Measurements from ENCODE around the gene SULT2A1. TPM values are rescaled to one million over a fixed set of nuclear protein-coding genes. Genes with fewer than 3 reads are reported as not detected.

SULT2A1 gene
- total and polyA plus RNA-seq, 8 donors, result 0.41 TPM; not detected in 7

DNA sequence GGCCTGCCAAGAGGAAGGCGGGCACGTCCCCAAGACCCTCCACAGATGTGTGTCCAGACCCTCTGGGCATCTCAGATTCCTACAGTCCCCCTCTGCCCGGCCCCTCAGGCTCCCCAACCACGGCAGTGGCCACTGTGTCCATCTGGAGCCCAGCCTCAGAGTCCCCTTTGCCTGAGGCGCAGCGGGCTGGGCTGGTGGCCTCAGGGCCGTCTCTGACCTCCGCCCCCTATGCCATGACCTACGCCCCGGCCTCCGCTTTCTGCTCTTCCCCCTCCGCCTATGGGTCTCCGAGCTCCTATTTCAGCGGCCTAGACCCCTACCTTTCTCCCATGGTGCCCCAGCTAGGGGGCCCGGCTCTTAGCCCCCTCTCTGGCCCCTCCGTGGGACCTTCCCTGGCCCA, 46.7 kb downstream of the SULT2A1 start:
- intact Hi-C loops (cut with DNase I), result no loop called here
- no peaks in the 10 kb centered on the region for H3K36me3 ChIP-seq
- H3K4me3 ChIP-seq, result no peak overlapping the region
- H3K27ac ChIP-seq, result no peak overlapping the region
- WGBS, 2 donors, result 65 to 72% methylated on average over 16 of the region's 16 CpGs
- no peaks in the 10 kb centered on the region for H3K9me3 ChIP-seq
- ATAC-seq (no peak), FAIRE-seq (no peak), DNase-seq (no peak)
- H3K4me1 ChIP-seq, result no peaks in the 10 kb centered on the region
- H3K27me3 ChIP-seq, result peaks cover 0 to 3% (median 0%) of the 10 kb centered on the region in 4 donors
- TF ChIP-seq, protein P1, sequence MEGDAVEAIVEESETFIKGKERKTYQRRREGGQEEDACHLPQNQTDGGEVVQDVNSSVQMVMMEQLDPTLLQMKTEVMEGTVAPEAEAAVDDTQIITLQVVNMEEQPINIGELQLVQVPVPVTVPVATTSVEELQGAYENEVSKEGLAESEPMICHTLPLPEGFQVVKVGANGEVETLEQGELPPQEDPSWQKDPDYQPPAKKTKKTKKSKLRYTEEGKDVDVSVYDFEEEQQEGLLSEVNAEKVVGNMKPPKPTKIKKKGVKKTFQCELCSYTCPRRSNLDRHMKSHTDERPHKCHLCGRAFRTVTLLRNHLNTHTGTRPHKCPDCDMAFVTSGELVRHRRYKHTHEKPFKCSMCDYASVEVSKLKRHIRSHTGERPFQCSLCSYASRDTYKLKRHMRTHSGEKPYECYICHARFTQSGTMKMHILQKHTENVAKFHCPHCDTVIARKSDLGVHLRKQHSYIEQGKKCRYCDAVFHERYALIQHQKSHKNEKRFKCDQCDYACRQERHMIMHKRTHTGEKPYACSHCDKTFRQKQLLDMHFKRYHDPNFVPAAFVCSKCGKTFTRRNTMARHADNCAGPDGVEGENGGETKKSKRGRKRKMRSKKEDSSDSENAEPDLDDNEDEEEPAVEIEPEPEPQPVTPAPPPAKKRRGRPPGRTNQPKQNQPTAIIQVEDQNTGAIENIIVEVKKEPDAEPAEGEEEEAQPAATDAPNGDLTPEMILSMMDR (IDR thresholded peaks at IDR 0.05), result no peak

DNA sequence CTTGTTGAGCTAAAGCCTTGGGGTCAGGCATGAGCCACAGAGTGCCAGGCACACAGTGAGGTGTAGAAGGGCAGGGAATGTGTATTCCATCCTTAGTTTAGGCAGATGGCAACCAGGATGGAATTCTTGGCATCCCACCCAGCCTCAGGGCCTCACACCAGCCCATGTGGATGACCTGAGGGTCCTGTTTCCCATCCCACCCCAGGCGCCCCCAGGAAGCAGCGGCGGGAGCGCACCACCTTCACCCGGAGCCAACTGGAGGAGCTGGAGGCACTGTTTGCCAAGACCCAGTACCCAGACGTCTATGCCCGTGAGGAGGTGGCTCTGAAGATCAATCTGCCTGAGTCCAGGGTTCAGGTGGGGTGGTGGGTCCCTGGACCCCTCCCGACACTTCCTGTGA, 50.1 kb downstream of the SULT2A1 start:
- H3K27ac ChIP-seq, result no peak overlapping the region
- WGBS, 2 donors, result 65 to 73% methylated on average over 8 of the region's 8 CpGs
- no peaks in the 10 kb centered on the region for H3K27me3 ChIP-seq
- H3K36me3 ChIP-seq, result no peaks in the 10 kb centered on the region
- intact Hi-C loops (cut with DNase I), result no loop called here
- TF ChIP-seq, protein P1 (IDR thresholded peaks at IDR 0.05), result no peak
- FAIRE-seq (no peak), ATAC-seq (no peak), DNase-seq (no peak)
- H3K9me3 ChIP-seq, result no peaks in the 10 kb centered on the region
- H3K4me1 ChIP-seq, result no peaks in the 10 kb centered on the region
- no peak overlapping the region for H3K4me3 ChIP-seq

DNA sequence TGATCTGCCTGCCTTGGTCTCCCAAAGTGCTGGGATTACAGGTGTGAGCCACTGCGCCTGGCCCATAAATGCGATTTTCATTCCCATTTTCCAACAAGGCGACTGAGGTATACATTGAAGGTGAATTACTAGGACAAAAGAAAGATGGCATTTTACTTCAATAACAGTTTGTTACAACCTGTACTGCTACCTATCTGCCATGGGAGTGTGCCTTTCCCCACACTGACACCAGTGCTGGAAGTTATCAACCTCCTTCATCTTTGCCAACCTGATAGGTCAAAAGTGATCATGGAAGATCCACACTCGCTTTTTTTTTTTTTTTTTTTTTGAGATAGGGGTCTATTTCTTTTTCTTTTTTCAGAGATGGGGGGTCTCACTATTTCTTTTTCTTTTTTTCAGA, 53.4 kb downstream of the SULT2A1 start:
- H3K27ac ChIP-seq, result no peak overlapping the region
- WGBS, 2 donors, result 72 to 81% methylated on average over 4 of the region's 4 CpGs
- no peak for FAIRE-seq
- TF ChIP-seq, protein P1 (IDR thresholded peaks at IDR 0.05), result no peak
- H3K4me3 ChIP-seq, result no peak overlapping the region
- intact Hi-C loops (cut with DNase I), result no loop called here
- no peaks in the 10 kb centered on the region for H3K27me3 ChIP-seq
- DNase-seq, result no peak
- H3K36me3 ChIP-seq, result no peaks in the 10 kb centered on the region
- no peak for ATAC-seq
- no peaks in the 10 kb centered on the region for H3K4me1 ChIP-seq
- no peaks in the 10 kb centered on the region for H3K9me3 ChIP-seq

DNA sequence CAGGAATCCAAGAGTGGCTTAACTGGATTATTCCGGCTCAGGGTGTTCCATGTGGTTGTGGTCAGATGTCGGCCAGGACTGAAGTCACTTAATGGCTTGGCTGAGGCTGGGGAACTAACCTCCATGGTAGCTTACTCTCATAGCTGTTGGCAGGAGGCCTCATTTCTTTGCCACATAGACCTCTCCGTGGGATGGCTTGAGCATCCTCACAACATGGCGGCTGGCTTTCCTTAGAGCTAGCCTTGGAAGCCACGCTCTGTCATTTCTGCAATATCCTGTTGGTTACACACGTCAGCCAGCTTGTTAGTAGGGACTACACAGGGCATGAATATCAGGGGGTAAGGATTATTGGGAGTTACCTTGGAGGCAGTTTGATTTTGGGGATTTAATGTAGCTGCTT, 59.3 kb downstream of the SULT2A1 start:
- no peaks in the 10 kb centered on the region for H3K27me3 ChIP-seq
- FAIRE-seq, result no peak

DNA sequence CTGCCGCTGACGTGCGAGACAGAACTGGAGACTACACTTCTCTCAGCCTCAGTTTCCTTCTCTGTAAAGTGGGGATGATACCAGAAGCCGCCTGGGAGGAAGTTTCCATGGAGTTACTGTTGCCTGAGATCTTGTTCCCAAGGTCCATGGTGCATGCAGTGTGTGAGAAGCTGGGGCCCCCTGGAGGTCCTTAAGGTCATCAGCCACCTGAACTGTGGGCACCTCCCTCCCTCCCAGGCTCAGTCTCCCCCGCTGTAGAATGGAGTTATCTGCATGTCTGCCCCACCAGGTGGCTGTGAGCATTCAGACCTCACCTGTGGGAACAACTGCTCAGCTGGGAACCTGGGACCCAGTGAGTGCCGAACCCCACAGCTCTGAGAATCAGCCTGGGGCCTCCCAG, 61.7 kb downstream of the SULT2A1 start:
- 60 to 63% methylated on average over 6 of the region's 6 CpGs for WGBS, 2 donors
- H3K27ac ChIP-seq, result no peak overlapping the region
- intact Hi-C loops (cut with DNase I), result no loop called here
- H3K9me3 ChIP-seq, result no peaks in the 10 kb centered on the region
- no peaks in the 10 kb centered on the region for H3K36me3 ChIP-seq
- DNase-seq, result no peak
- no peak for ATAC-seq
- no peaks in the 10 kb centered on the region for H3K27me3 ChIP-seq
- no peak overlapping the region for H3K4me3 ChIP-seq
- no peak for FAIRE-seq
- H3K4me1 ChIP-seq, result no peaks in the 10 kb centered on the region
- TF ChIP-seq, protein P1 (IDR thresholded peaks at IDR 0.05), result no peak

More for the DNA sequence above, 59.3 kb downstream of the SULT2A1 start:
- 81 to 88% methylated on average over 6 of the region's 6 CpGs for whole genome bisulfite sequencing, 2 donors
- H3K9me3 ChIP-seq, result no peaks in the 10 kb centered on the region
- TF ChIP-seq, protein P1 (IDR thresholded peaks at IDR 0.05), result no peak
- no peaks in the 10 kb centered on the region for H3K4me1 ChIP-seq
- DNase-seq (no peak), ATAC-seq (no peak)
- intact Hi-C loops (cut with DNase I), result no loop called here
- no peak overlapping the region for H3K27ac ChIP-seq
- H3K4me3 ChIP-seq, result no peak overlapping the region
- no peaks in the 10 kb centered on the region for H3K36me3 ChIP-seq
